HG03175 (cell line): ENCODE results near the gene DLGAP1.

Source experiments
- ATAC-seq: cut with Tn5 transposase; IDR thresholded peaks from one replicate; pipeline ENCODE4 v1.9.1; 2021; ENCODE audit warnings: mild to moderate bottlenecking, moderate library complexity; ENCODE audit not compliant: unreplicated experiment

Gene DLGAP1

DNA sequence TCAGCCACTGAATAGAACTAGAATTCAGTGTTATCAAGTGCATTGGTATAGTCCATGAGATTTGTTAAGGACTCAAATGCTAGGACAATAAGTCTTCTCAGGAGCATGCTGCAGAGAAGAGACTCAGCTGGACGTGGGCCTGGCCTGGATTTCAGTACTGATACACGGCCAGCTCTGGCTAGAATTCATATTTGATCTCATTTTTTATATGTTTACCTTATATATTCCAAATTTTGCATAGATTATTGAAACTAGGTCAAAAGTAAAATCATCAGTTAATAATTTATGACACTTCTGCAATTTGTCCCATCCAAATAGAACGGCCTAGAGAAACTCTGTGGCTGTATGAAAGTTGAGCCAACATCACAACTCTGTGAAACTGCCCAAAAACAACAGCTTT, 262.0 kb downstream of the DLGAP1 start:
- ATAC-seq, result no peak

DNA sequence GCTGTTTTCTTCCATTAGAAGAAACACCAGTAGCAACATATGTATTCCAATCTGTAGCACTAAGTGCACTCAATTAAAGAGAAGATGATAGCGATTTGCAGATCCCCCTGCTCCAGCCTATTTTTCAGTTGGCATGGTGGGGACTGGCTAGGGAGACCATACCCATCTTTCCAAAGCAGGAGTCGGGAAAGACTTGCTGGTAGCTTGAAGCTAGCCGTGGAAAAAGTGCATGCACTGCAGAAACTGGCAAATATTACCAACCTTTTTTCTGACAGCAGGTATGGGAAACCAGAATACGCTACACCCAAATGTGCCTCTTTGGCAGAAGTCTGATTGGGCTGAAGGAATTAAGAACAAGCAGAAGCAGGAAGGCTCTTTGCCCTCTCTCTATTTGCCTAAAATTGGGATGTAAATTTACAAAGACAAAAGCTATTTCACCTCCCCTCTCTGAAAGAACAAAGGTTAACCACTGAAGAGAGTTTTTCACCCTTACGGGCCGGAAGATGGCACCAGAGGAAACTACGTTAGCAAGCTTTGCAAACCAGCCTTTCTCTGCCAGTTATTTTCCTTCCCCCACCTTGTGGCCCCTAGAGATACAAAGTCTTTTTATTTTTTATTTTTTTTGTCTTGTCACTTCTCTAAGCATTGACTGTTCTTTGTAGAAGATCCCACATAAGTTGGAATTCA, 273.1 kb downstream of the DLGAP1 start:
- ATAC-seq, result no peak

DNA sequence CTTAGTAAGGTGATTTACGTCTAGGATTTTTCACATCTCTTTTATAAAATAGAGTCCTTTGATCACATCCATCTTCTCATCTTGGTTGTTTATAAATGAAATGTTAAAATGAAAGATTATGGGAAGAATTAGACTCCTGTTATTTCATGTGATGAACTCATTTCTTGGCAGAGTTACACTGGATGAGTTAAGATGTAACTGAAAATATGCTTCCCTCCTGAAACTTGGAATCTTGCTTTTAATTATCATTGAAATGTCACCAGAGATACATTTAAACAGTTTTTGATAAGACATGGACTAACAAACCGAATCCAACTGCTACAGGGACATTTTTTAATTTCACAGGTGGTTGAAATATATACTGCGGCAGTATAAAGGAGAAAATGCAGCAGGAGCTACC, 274.0 kb downstream of the DLGAP1 start:
- ATAC-seq, result no peak

DNA sequence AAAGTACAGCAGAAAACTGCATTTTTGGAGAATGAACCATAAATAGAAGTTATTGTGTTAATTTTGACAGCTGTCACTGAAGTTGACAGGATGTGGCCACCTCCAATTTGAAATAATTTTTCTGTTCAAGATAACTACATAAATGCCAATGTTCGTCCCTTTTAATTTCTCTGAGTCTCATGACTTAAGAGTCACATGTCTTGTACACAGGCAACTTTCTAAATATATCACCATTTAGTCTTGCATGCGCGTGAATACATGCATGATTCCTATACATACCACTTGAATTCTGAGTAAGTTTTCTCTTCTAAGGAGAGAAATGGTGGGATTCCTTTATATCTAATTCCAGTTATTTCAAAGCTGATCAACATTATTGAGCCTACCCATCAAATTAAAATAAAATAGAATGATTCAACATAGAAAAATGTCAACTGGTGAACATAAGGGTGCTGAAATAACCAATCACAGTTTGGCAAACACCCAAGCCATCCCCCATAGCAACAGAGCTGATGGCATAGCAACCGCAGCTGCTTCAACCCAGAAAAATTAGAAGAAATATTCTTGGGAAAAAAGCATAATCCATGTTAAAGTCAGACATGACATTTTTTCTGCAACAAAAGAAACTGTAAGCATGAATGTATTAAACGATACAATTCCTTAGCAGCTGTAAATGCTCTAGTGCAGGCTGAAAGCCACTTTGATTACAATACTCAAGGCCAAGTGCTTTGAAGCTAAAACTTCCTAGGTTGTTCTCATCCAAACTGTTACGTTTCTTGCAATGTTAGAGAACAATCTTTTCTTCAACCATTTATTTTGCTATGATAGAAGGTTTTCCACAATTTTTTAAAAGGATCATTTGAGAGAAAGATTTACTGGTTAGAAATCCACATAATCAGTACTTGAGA, 282.7 kb downstream of the DLGAP1 start:
- ATAC-seq, result no peak

DNA sequence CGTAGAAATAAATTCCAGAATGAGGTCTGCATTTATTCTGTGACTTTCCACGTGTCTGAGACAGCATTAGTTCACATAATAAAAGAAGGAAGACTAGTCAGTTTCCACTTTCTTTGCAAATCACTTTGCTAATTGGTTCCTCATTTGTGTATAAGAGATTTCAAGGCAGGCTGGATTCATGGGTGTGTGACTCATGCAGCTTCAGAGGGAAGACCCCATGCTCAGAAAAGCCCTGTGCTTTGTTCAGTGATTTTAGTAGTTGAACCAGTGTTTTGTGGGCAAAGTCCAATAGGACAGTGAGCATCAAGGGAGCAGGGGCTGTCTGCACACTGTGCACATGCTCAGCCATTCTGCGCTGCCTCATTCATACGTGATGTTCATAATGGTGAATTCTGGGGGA, 297.8 kb downstream of the DLGAP1 start:
- no peak for ATAC-seq

DNA sequence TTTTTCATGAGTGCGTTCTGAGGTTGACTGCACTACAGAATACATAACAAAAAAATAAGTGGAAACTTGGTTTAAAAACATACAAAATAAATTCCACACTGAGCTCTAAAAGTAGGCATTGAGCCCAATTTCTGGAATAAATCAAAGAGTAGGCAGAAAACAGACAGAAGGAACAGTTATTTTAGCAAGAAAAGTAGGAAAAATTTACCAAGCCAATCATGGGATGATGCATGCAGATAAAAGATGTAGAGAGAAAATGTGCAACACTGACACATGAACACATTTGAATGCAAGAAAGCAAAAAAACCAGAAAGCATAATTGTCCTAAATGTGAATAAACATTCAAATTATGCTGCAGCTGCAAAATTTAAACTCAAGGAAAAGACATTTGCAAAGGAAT, 308.3 kb downstream of the DLGAP1 start:
- no peak for ATAC-seq

DNA sequence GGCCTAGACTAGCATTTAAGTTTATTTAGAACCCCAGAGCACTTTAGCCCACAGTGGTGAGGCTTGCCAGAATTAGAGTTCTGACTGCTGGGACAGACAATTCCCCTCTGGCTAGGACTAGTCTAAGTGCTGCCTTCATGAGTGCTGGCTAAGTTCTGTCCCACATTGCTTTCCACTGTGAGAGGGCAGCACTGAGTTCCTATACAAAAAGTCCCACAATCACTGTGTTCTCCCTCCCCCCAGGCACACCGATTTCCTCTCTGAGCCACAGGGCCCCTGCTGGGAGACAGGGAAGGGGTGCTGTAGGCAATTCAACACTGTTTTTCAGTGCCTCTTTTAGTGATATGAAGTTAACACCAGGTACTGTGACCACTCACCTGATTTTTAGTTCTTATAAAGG, 310.9 kb downstream of the DLGAP1 start:
- no peak for ATAC-seq

DNA sequence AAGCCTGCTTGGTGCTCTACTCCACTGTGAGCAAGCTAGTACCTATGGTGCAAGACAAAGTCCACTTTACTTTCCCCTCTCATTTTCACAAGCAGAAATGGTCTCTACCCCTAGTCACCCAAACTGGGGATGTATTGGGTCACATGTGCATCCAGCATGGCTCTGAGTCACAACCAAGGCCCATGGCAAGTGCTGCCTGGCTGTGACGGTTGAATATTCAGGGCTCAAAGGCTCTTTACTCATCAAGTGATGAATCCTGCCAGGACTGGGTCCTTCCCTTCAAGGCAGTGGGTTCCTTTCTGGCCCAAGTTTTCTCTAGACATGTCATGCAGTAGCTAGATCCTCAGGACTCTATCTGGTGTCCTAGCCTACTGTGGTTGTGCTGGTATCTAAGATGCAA, 311.5 kb downstream of the DLGAP1 start:
- ATAC-seq, result no peak

DNA sequence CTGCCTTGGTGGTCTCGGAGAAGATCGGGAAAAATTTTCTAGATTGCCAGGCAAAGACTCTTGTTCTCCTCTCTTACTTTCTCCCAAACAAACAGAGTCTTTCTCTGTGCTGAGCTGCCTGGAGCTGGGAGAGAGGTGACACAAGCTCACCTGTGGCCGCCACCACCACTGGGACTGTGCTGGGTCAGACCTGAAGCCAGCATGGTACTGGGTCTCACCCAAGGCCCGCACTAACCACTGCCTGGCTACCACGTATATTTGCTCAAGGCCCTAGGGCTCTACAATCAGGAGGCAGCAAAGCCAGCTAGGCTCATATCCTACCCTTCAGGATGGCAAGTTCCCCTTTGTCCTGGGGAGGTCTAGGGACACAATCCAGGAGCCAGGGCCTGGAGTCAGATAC, 312.2 kb downstream of the DLGAP1 start:
- ATAC-seq, result no peak

DNA sequence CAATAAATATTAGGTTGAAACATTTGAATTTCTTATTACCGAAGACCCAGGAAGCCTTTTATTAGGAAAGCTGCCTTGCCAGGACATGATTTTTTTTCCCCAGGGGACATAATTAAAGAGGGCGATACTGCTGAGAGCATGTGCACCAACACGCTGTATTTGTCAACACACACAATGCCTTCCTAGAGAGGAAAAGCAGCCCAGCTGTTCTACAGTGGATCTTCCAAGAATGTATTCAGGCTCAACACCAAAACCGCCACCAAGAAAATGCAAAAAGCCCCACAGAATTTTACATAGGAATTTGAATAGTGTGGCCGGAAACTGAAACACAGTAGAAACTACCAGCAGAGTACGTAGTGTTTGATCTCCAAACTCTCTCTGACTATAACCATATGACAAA, 320.4 kb downstream of the DLGAP1 start:
- ATAC-seq, result no peak

DNA sequence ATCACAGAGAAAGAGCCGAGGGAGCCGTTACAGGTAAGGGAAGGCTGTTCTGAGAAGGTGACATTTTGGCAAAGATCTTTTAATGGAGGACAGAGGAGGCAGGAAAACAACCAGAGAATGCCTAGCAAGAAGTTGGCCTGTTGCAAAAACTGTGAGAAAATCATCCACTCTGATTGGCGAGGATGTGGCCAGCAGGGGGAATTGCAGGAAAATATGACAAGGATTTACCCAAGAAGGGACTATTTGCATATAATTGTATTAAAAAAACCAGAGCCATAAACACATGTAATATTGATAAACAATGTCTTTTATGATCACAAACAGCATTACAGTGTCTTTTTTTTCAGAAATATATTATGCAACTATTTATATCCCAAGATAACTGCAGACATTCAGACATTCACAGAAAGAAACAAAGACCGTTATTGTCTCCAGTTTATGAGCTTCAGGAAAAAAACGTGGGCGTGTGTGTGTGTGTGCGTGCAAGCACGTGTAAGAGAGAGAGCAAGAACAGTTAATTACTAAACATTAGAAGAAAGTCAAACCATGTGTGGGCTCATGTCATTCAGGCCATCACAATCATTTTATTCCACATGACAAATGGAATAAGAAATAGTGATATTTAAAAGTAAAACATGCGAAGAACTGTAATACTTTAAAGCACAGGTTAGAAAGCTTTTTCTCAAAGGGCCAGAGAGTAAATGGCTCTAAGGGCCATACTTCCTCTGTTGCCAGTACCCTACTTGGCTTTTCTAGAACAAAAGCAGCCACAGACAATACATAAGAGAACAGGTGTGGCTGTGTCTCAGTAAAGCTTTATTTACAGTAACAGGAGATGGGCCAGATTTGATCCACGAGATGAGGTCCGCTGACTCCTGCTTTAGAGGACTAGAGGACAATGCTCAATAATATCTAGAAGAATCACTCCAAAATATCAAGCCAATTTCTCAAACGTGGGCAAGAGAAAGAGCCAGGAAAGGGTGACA, 324.1 kb downstream of the DLGAP1 start:
- ATAC-seq, result no peak

DNA sequence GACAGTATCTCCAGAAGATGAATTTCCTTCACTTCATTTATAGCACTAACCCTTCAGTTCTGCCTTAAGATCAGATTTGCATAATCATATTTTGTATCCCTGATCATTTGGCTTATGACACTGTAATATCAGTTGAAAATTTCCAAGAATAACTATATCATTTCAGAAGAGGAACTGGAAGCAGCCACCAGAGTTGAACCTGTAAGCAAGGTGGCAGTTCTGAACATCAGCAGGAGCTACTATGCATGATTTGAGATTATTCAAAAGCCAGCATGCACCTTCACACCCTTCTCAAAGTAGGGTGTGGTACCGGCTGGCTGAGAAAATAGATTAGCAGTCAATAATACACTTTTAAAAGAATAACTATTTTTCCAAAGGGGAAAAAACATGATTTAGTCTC, 328.2 kb downstream of the DLGAP1 start:
- ATAC-seq, result no peak

DNA sequence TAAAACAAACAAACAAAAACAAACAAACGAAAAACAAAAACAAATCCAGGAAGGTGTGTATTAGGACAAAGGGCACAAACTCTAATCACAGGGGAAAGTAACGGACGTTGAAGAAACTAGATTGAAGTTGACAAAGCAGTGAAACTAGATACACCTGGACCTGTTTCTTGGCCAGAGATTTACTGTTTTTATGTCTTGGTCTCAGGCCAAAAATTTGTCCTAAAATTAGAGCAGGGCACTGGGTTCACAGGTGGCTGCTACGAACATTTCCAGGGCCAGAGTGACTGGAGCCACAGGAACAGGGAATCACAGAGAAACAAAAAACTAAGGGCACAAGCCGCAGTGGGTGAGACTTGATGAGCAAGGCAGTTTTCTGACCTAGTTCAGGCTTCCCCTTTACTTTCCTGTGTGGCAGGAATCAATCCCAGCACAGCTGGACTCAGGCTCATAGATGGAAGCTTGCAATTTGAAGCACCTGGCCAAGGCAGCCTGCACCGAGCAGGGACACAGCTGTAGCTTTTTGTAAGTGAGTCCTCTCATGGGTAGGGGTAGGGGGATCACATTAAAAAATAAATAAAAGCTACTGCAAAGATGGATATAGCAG, 329.4 kb downstream of the DLGAP1 start:
- no peak for ATAC-seq

DNA sequence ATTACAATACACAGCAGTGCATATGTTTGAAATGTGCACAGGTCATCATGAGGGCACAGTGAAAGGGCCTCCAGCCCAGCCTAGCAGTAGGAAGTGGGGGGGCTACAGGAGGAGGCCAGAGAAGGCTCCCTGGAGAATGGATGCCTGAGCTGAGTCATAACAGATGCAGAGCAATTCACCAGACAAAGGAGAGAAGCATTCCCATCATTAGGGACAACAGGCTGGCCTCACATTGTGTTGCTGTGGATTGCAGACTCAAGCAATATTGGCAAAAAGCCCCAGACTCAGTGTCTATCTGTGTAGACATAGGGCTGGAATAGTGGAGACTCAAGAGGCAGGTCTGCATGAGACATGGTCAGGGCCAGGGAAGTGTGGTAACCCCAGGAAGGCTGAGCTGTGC, 329.9 kb downstream of the DLGAP1 start:
- no peak for ATAC-seq

DNA sequence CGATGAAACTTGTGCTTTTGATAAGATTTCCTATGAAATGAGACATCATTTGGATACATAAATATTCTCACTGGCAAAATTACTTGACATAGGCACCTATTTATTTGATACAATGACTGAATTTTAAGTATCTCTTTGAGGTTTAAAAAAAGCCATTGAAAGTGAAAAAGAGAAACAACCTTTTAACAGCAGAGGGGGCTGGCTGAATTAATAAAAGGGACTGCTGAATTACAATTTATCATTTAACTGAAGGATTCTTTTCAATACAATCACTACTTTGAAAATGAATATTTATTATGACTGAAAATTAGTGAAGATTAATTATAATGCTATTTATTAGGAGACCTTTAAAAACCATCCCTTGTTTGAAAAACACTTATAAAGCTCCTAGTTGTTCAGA, 335.3 kb downstream of the DLGAP1 start:
- no peak for ATAC-seq

DNA sequence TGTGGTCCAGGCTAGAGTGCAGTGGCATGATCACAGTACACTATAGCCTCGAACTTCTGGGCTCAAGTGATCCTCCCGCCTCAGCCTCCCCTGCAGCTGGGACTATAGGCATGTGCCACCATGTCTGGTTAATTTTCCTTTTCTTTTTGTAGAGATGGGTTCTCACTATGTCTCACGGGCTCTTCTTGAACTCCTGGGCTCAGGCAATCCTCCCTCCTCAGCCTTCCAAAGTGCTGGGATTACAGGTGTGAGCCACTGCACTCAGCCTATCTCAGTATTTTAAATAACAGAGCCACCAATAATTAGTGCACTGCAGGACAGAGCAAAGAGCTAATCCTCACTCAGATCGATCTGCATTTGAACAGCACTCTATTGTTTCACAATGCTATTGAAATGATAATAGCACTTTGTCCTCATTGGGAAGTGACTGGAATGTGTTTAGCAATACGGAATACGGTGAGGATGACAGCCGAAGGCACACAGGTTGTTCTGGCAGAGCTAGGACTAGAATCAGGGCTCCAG, 335.9 kb downstream of the DLGAP1 start:
- no peak for ATAC-seq

DNA sequence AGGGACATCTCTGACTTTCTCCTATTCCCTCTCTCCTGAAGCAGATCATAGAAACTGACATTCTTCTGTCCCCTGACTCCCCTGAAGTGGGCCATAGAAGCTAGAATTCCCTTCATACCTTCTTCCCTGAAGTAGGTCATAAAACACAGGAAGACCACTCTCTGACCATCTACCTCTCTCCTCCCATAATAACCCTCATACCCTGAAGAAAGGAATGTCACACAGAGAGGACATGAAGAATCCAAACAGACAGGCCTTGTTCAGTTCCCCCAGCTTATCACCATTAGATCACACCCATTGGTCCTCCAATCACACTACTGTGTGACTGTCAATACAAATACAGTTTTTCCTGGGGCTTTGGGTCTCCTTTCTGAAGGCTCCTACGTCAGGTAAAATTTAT, 347.1 kb downstream of the DLGAP1 start:
- ATAC-seq, result no peak

DNA sequence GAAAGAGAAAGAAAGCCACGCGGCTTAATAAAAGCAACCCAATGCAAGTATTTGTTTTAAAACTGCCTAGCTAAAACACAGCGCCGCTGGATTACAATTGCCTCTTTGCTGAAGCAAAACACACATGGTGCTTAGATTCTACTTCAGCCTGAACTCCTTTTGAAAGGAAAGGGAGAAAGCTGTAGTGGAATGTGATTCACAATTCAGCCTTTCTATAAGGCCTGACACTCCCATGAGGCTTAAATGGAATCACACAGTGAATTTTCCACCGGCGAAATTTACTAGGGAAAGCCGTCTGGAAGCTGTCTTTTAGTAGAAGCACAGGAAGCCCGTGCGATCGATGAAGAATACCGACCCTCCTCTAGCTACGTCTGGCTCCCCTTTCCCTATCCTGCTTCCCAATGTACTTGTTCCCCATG, 348.0 kb downstream of the DLGAP1 start:
- ATAC-seq, result no peak

DNA sequence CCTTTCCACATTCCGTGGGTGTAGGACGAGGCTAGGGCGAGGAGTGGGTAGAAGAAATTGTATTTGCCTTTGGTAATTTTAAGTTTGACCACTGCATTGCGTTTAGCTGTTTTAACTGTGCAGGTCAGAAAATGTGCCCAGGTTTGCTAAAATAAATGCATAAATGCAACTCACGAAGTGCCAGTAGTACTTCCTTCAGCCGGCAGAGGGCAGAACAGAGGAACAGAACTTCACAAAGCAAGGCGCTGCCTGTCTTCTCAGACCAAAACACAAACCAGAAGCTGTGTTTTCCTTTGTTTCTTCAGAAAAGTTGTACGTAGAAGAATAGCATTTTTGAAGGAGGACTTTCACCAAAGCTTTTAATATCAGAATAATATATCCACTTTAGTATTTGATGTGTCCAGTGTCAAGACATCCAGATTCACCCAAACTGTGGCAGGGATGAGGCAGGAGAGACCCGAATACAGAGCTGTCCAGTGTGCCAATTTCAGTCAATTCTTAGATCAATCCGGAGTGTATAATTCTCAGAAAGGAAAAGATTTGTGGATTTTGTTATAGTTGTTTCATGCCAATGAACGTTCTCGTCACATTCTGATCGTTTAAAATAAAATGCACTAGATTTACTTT, 348.6 kb downstream of the DLGAP1 start:
- ATAC-seq, result peak; percentile 72

DNA sequence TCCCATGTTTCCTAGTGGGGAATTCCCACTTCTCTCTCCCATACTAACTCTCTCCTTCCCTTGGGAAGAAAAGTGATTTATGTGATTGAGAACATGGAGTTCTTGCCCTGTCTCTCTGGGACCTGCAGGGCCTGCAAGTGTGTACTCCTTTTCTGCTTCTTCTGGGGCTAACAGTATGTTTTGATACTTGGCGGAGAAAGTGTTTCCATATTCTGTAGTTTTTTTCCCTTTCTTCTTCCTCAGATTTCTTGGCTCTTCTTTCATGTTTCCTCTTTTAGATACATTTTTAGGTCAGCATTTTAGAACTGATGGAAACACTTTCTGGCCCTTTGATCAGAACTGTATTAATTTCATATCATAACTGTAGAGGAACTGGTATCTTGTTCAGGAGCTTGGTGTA, 352.2 kb downstream of the DLGAP1 start:
- ATAC-seq, result no peak
